MM.1S (cell line): Measurements from ENCODE around the gene PMPCA.

ENCODE experiments used
- DNase-seq: peaks from one replicate; pipeline ENCODE4 v3.0.0-alpha.2; 2015
- H2AFZ ChIP-seq: fragments of 300-600 bp; sonication (generic); 2 replicates; pipeline ENCODE4 v1.6.0; 2016; ENCODE audit warnings: antibody characterized with exemption, low read length
- H3F3A ChIP-seq: fragments of 300-600 bp; sonication (generic); 2 replicates; pipeline ENCODE4 v1.6.1; 2016; ENCODE audit warnings: mild to moderate bottlenecking, antibody characterized with exemption, low read length, moderate library complexity, mixed read lengths; ENCODE audit not compliant: insufficient read depth
- H3K27ac ChIP-seq: fragments of 300-600 bp; sonication (generic); 2 replicates; pipeline ENCODE4 v1.5.1; 2016; ENCODE audit warnings: mild to moderate bottlenecking, low read length
- H3K27me3 ChIP-seq: fragments of 300-600 bp; sonication (generic); replicated peaks from 2 replicates; pipeline ENCODE4 v1.6.0; 2016; ENCODE audit warnings: low read length; ENCODE audit not compliant: insufficient read depth
- H3K36me3 ChIP-seq: fragments of 300-600 bp; sonication (generic); replicated peaks from 2 replicates; pipeline ENCODE4 v1.6.1; 2016; ENCODE audit warnings: mild to moderate bottlenecking, low read length, mixed read lengths; ENCODE audit not compliant: insufficient read depth
- H3K4me1 ChIP-seq: fragments of 300-600 bp; sonication (generic); 2 replicates; pipeline ENCODE4 v1.6.1; 2016; ENCODE audit warnings: low read length, mixed read lengths
- H3K4me2 ChIP-seq: fragments of 300-600 bp; sonication (generic); 2 replicates; pipeline ENCODE4 v1.6.0; 2016; ENCODE audit warnings: low read depth, low read length
- H3K4me3 ChIP-seq: fragments of 300-600 bp; sonication (generic); 2 replicates; pipeline ENCODE4 v1.5.1; 2016; ENCODE audit warnings: low read length, mixed read lengths
- H3K79me2 ChIP-seq: fragments of 300-600 bp; sonication (generic); 2 replicates; pipeline ENCODE4 v1.6.1; 2016; ENCODE audit warnings: mixed run types, low read length, mixed read lengths
- H3K9ac ChIP-seq: fragments of 300-600 bp; sonication (generic); 2 replicates; pipeline ENCODE4 v1.6.1; 2016; ENCODE audit warnings: low read length, mixed read lengths
- H3K9me2 ChIP-seq: fragments of 300-600 bp; sonication (generic); replicated peaks from 2 replicates; pipeline ENCODE4 v1.6.1; 2016; ENCODE audit warnings: mild to moderate bottlenecking, low read length, mixed read lengths; ENCODE audit not compliant: insufficient read depth
- H3K9me3 ChIP-seq: fragments of 300-600 bp; sonication (generic); replicated peaks from 2 replicates; pipeline ENCODE4 v1.6.1; 2016; ENCODE audit warnings: mild to moderate bottlenecking, low read length, mixed read lengths; ENCODE audit not compliant: insufficient read depth
- H4K20me1 ChIP-seq: fragments of 300-600 bp; sonication (generic); 2 replicates; pipeline ENCODE4 v1.6.1; 2016; ENCODE audit warnings: mild to moderate bottlenecking, low read length, moderate library complexity, mixed read lengths; ENCODE audit not compliant: insufficient read depth
- EZH2 ChIP-seq: fragments of 300-600 bp; sonication (generic); optimal IDR thresholded peaks from 2 replicates; pipeline ENCODE3; 2017; ENCODE audit warnings: low read depth, mild to moderate bottlenecking, antibody characterized with exemption, low read length, mixed read lengths
- EZH2phosphoT487 ChIP-seq: fragments of 300-600 bp; sonication (generic); IDR thresholded peaks from 2 replicates; pipeline ENCODE4 v1.6.1; 2018; ENCODE audit warnings: antibody characterized with exemption, low read length
- TF ChIP-seq, protein P1 (sequence below): fragments of 300-600 bp; sonication (generic); IDR thresholded peaks from 2 replicates; pipeline ENCODE4 v1.5.1; 2016; ENCODE audit warnings: antibody characterized with exemption, low read length, mixed read lengths

Gene PMPCA

DNA sequence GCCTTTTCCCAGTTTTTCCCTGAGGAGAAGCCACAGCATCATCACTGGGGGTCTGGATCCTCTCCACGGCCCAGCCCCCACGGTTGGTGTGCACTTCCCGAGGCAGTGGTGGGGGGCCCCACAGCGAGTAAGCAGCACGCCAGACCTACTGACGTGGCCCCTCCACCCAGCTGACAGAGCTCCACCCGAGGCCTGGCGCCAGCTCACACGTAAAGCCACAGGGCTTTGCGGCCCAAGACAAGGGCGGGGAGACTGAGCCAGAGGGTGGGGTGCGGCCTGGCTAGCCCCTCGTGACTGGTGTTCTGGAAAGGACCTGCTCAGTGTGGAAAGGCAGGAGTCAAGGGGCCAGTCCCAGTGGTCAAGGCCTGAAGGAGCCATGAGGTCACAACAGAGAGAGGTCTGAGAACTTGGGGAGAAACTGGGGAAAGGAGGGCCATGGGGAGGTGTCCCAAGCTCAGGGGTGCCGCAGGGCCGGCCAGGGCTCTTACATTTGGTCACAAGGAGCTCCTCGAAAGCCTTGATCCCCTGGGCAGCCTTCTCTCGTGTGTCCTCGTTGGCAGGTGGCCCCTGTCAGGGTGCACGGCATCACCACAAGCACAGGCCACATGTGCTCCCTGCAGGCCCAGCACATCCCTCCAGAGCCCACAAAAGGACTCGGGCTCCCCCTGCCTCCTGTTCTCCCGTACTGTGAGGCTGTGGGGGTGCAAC lies 16.0 kb upstream of the PMPCA start:
- DNase-seq: no peak
- H2AFZ ChIP-seq: no peak overlapping the region
- no peaks in the 10 kb centered on the region for H3F3A ChIP-seq
- peaks cover 23% of the 10 kb centered on the region for H3K79me2 ChIP-seq
- H3K27ac ChIP-seq: no peak overlapping the region
- H3K27me3 ChIP-seq: no peaks in the 10 kb centered on the region
- H3K36me3 ChIP-seq: peaks cover 4% of the 10 kb centered on the region; the same call in 1 of the 2 replicates
- no peak for TF ChIP-seq EZH2
- TF ChIP-seq EZH2phosphoT487: no peak
- TF ChIP-seq, protein P1, sequence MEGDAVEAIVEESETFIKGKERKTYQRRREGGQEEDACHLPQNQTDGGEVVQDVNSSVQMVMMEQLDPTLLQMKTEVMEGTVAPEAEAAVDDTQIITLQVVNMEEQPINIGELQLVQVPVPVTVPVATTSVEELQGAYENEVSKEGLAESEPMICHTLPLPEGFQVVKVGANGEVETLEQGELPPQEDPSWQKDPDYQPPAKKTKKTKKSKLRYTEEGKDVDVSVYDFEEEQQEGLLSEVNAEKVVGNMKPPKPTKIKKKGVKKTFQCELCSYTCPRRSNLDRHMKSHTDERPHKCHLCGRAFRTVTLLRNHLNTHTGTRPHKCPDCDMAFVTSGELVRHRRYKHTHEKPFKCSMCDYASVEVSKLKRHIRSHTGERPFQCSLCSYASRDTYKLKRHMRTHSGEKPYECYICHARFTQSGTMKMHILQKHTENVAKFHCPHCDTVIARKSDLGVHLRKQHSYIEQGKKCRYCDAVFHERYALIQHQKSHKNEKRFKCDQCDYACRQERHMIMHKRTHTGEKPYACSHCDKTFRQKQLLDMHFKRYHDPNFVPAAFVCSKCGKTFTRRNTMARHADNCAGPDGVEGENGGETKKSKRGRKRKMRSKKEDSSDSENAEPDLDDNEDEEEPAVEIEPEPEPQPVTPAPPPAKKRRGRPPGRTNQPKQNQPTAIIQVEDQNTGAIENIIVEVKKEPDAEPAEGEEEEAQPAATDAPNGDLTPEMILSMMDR: no peak
- no peaks in the 10 kb centered on the region for H3K9me2 ChIP-seq
- H3K4me1 ChIP-seq: peaks cover 6% of the 10 kb centered on the region
- H3K4me3 ChIP-seq: no peak overlapping the region
- H3K4me2 ChIP-seq: no peak overlapping the region
- H4K20me1 ChIP-seq: no peaks in the 10 kb centered on the region
- H3K9ac ChIP-seq: no peak overlapping the region
- no peaks in the 10 kb centered on the region for H3K9me3 ChIP-seq

DNA sequence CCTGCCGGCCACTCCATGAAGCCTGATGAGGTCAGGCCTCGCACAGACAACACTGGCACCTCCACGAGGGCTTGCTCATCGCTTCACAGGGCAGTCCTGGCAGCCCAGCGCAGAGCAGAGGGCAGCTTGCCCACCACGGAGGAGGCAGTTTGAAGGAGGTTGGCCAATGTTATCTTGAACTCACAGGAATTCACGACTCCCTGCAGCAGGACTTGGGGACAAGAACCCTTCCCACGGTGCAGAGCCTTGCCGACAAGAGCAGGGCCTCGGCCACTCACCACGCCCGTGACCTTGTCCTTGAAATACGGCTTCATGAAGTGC lies 15.5 kb upstream of the PMPCA start:
- TF ChIP-seq EZH2phosphoT487: no peak
- TF ChIP-seq, protein P1: no peak
- TF ChIP-seq EZH2: no peak
- H3K4me2 ChIP-seq: no peak overlapping the region
- H3K4me3 ChIP-seq: no peak overlapping the region
- H3K79me2 ChIP-seq: peaks cover 29% of the 10 kb centered on the region
- no peaks in the 10 kb centered on the region for H3K27me3 ChIP-seq
- H4K20me1 ChIP-seq: no peaks in the 10 kb centered on the region
- DNase-seq: no peak
- no peaks in the 10 kb centered on the region for H3K9me2 ChIP-seq
- no peaks in the 10 kb centered on the region for H3K9me3 ChIP-seq
- H3K27ac ChIP-seq: no peak overlapping the region
- no peak overlapping the region for H3K9ac ChIP-seq
- H3F3A ChIP-seq: no peaks in the 10 kb centered on the region
- peaks cover 6% of the 10 kb centered on the region for H3K4me1 ChIP-seq
- peaks cover 4% of the 10 kb centered on the region; the same call in 1 of the 2 replicates for H3K36me3 ChIP-seq
- H2AFZ ChIP-seq: no peak overlapping the region

DNA sequence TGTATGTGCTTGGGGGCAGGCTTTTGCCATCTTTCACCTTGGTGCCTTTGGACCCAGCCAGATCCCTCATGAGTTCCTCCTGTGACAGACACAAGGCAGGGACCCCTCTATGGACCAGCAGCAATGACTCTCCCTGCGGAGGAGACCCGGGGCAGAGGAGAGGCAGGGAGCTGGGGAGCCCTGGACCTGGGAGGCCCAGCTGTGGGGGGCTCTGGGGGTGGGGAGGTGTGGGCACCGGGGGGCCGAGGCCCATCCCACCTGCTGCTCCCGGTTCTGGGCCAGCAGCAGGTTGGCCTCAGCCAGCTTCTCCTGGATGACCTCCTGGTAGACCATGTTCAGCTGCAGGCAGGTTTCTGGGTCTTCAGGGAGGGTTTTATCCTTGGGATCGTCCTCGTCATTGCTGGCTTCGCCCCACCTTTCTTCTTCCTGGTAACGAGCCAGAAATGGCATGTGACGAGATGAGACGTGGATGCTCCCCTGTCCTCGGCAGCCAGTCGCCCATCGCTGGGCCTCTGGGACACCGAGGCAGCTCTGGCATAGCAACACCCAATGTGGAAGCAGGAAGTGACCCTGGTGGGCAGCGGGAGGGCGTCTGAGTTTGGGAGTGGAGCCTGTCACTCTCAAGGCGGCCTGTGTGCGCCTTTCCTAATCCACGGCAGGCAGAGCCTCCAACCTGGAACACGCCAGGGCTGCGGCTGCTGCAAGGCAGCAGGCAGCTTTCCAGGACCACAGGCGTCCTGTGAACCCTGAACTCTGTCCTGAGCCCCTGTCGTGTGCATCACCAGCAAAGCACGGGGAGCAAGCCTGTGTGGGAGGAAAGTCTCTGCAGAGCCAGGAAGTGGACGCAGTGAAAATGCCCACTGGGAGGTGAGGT lies 14.9 kb upstream of the PMPCA start:
- Histone ChIP-seq H3K36me3 (peaks cover 4% of the 10 kb centered on the region; the same call in 1 of the 2 replicates), H3K4me3 (no peak overlapping the region), H3K4me1 (peaks cover 9% of the 10 kb centered on the region), H3K27me3 (no peaks in the 10 kb centered on the region), H3K79me2 (peaks cover 29% of the 10 kb centered on the region), H4K20me1 (no peaks in the 10 kb centered on the region), H3F3A (no peaks in the 10 kb centered on the region), H3K9ac (no peak overlapping the region), H3K27ac (no peak overlapping the region), H2AFZ (no peak overlapping the region), H3K9me2 (no peaks in the 10 kb centered on the region), H3K9me3 (no peaks in the 10 kb centered on the region), H3K4me2 (no peak overlapping the region)
- DNase-seq: no peak
- no peak for TF ChIP-seq EZH2phosphoT487
- TF ChIP-seq, protein P1: no peak
- TF ChIP-seq EZH2: no peak
